GM10248 (cell line): ENCODE data around the gene OR5B21.

Source experiments
- CTCF ChIA-PET: fragments of 300-600 bp; sonication (Branson Sonifier 250); formaldehyde crosslinking; extraction: SDS; loops from one replicate; lab custom pipeline; 2021; ENCODE audit warnings: antibody characterized with exemption; lab: Yijun Ruan, JAX
- POLR2A ChIA-PET: fragments of 350-650 bp; sonication (Branson Sonifier 250); formaldehyde crosslinking; extraction: SDS; loops from one replicate; lab custom pipeline; 2020; ENCODE audit warnings: antibody characterized with exemption; lab: Yijun Ruan, JAX
- DNase-seq: peaks from one replicate; pipeline ENCODE4 v3.0.0; 2012; ENCODE audit errors: extremely low spot score
- CTCF ChIP-seq: IDR thresholded peaks from 2 replicates; pipeline ENCODE4 v1.5.1; 2012; ENCODE audit warnings: mild to moderate bottlenecking, low read depth; ENCODE audit errors: extremely low read depth, missing control alignments, control extremely low read depth

OR5B21 gene

GRCh38 chr11:58508005-58508404, at the start of gene OR5B21:
OR5B21 (minus strand) TSS chr11:58508105; CDS start chr11:58508105, 0 bp downstream.
- CTCF ChIA-PET, result interaction anchor here (0.8 to 1.5 kb wide), 4 partner anchors 16 to 940 kb away, joined by 3 read pairs; partner anchors contain the start of gene UBE2L6
- no peak for TF ChIP-seq CTCF
- POLR2A ChIA-PET, result no interaction called here
- no peak for DNase-seq

- no peak for DNase-seq
- ChIA-PET CTCF (interaction anchor here (1.1 kb wide), 1 partner anchor 19 kb away, joined by 3 read pairs; no protein-coding TSS in a partner anchor), POLR2A (no interaction called here)
- TF ChIP-seq CTCF, result no peak
These were observed 41.7 kb upstream of the OR5B21 start for GRCh38 chr11:58549644-58550043.

GRCh38 chr11:58546841-58547240, 38.9 kb upstream of the OR5B21 start:
- CTCF ChIA-PET, result interaction anchor here (1.6 kb wide), 2 partner anchors 21 to 22 kb away, joined by 4 to 5 read pairs; no protein-coding TSS in a partner anchor
- DNase-seq, result no peak
- POLR2A ChIA-PET, result no interaction called here
- TF ChIP-seq CTCF, result no peak

GRCh38 chr11:58531865-58532341, 24.0 kb upstream of the OR5B21 start:
- no peak for TF ChIP-seq CTCF
- POLR2A ChIA-PET, result no interaction called here
- no peak for DNase-seq
- CTCF ChIA-PET, result interaction anchor here (1.9 to 4.5 kb wide), 2 partner anchors 8 to 36 kb away, joined by 8 to 16 read pairs; no protein-coding TSS in a partner anchor

GRCh38 chr11:58530236-58530635, 22.3 kb upstream of the OR5B21 start:
- DNase-seq, result no peak
- no peak for TF ChIP-seq CTCF
- CTCF ChIA-PET, result interaction anchor here (0.8 to 2.1 kb wide), 4 partner anchors 11 to 100 kb away, joined by 3 to 4 read pairs (median 4); no protein-coding TSS in a partner anchor
- POLR2A ChIA-PET, result no interaction called here

- CTCF ChIA-PET, result interaction anchor here (1.0 to 1.8 kb wide), 4 partner anchors 9 to 41 kb away, joined by 3 to 7 read pairs (median 4); no protein-coding TSS in a partner anchor
- no peak for DNase-seq
- TF ChIP-seq CTCF, result no peak
- POLR2A ChIA-PET, result no interaction called here
These were observed 19.5 kb upstream of the OR5B21 start for GRCh38 chr11:58527429-58527828.

GRCh38 chr11:58526721-58527120, 18.8 kb upstream of the OR5B21 start:
- CTCF ChIA-PET, result interaction anchor here (1.0 to 1.8 kb wide), 3 partner anchors 13 to 864 kb away, joined by 3 to 7 read pairs (median 3); no protein-coding TSS in a partner anchor
- DNase-seq, result no peak
- POLR2A ChIA-PET, result no interaction called here
- TF ChIP-seq CTCF, result no peak
